Measurements from ENCODE around the gene ZBTB46.

ZBTB46 gene

GRCh38 chr20:63836458-63837344, 5.6 kb upstream of the ZBTB46 start:
- peaks cover 16% of the 10 kb centered on the region for H3K27me3 Mint-ChIP-seq
- H3K9me3 Mint-ChIP-seq: no peaks in the 10 kb centered on the region
- H3K4me3 Mint-ChIP-seq: no peak overlapping the region
- no peaks in the 10 kb centered on the region for H3K36me3 Mint-ChIP-seq
- peaks cover 5% of the 10 kb centered on the region for H3K4me1 Mint-ChIP-seq
- ATAC-seq (ENCODE audit: low read depth) (no peak), DNase-seq (ENCODE audit: low spot score in 2 of 2) (no peak)
- no peak overlapping the region for H3K27ac Mint-ChIP-seq

GRCh38 chr20:63835021-63835858, 4.2 kb upstream of the ZBTB46 start:
- no peaks in the 10 kb centered on the region for H3K9me3 Mint-ChIP-seq
- no peak overlapping the region for H3K4me3 Mint-ChIP-seq
- peaks cover under 1% of the 10 kb centered on the region for H3K4me1 Mint-ChIP-seq
- DNase-seq (ENCODE audit: low spot score in 2 of 2): no peak
- H3K27me3 Mint-ChIP-seq: peaks cover 13% of the 10 kb centered on the region
- H3K27ac Mint-ChIP-seq: no peak overlapping the region
- ATAC-seq (ENCODE audit: low read depth): no peak
- no peaks in the 10 kb centered on the region for H3K36me3 Mint-ChIP-seq

GRCh38 chr20:63834491-63834880, 3.4 kb upstream of the ZBTB46 start:
- DNase-seq (ENCODE audit: low spot score in 2 of 2) (no peak), ATAC-seq (ENCODE audit: low read depth) (no peak)
- Mint-ChIP-seq H3K36me3 (peaks cover 2% of the 10 kb centered on the region), H3K27me3 (peaks cover 19% of the 10 kb centered on the region), H3K27ac (no peak overlapping the region), H3K4me1 (peaks cover 7% of the 10 kb centered on the region), H3K9me3 (no peaks in the 10 kb centered on the region), H3K4me3 (no peak overlapping the region)

GRCh38 chr20:63833776-63834490, 2.9 kb upstream of the ZBTB46 start:
- DNase-seq (ENCODE audit: low spot score in 2 of 2): no peak
- peaks cover 2% of the 10 kb centered on the region for H3K36me3 Mint-ChIP-seq
- peaks cover 21% of the 10 kb centered on the region for H3K27me3 Mint-ChIP-seq

GRCh38 chr20:63831993-63832686, 1.1 kb upstream of the ZBTB46 start:
- H3K9me3 Mint-ChIP-seq: no peaks in the 10 kb centered on the region
- H3K27me3 Mint-ChIP-seq: peaks cover 25% of the 10 kb centered on the region
- peaks cover 2% of the 10 kb centered on the region for H3K36me3 Mint-ChIP-seq
- DNase-seq (ENCODE audit: low spot score in 2 of 2) (no peak), ATAC-seq (ENCODE audit: low read depth) (no peak)
- peaks cover 8% of the 10 kb centered on the region for H3K4me1 Mint-ChIP-seq
- H3K4me3 Mint-ChIP-seq: peak overlapping the region; percentile 59
- H3K27ac Mint-ChIP-seq: no peak overlapping the region

More at GRCh38 chr20:63833776-63834490, 2.9 kb upstream of the ZBTB46 start:
- H3K4me1 Mint-ChIP-seq: peaks cover 8% of the 10 kb centered on the region
- H3K9me3 Mint-ChIP-seq: no peaks in the 10 kb centered on the region
- no peak overlapping the region for H3K4me3 Mint-ChIP-seq
- ATAC-seq (ENCODE audit: low read depth): no peak
- H3K27ac Mint-ChIP-seq: no peak overlapping the region

- H3K4me1 Mint-ChIP-seq: peaks cover 8% of the 10 kb centered on the region
- peaks cover 2% of the 10 kb centered on the region for H3K36me3 Mint-ChIP-seq
- no peaks in the 10 kb centered on the region for H3K9me3 Mint-ChIP-seq
- no peak for ATAC-seq (ENCODE audit: low read depth)
- DNase-seq (ENCODE audit: low spot score in 2 of 2): no peak
- H3K4me3 Mint-ChIP-seq: no peak overlapping the region
- H3K27ac Mint-ChIP-seq: no peak overlapping the region
- peaks cover 27% of the 10 kb centered on the region for H3K27me3 Mint-ChIP-seq
Measured at GRCh38 chr20:63831646-63831992, 555 bp upstream of the ZBTB46 start.

- Mint-ChIP-seq H3K27ac (peak overlapping the region; percentile 56), H3K9me3 (no peaks in the 10 kb centered on the region), H3K4me1 (peaks cover 8% of the 10 kb centered on the region), H3K4me3 (peak overlapping the region; percentile 89), H3K36me3 (peaks cover 2% of the 10 kb centered on the region), H3K27me3 (peaks cover 35% of the 10 kb centered on the region)
- peak; percentile 28 for ATAC-seq (ENCODE audit: low read depth)
- no peak for DNase-seq (ENCODE audit: low spot score in 2 of 2)
Measured at GRCh38 chr20:63829945-63830835, 874 bp downstream of the ZBTB46 start.

GRCh38 chr20:63829603-63829944, 1.5 kb downstream of the ZBTB46 start:
- peak; percentile 26 for ATAC-seq (ENCODE audit: low read depth)

GRCh38 chr20:63828951-63829350, 2.1 kb downstream of the ZBTB46 start:
- H3K9me3 Mint-ChIP-seq: no peaks in the 10 kb centered on the region
- peaks cover 8% of the 10 kb centered on the region for H3K4me1 Mint-ChIP-seq
- H3K27ac Mint-ChIP-seq: no peak overlapping the region
- no peak for ATAC-seq (ENCODE audit: low read depth)
- DNase-seq (ENCODE audit: low spot score in 2 of 2): no peak
- H3K27me3 Mint-ChIP-seq: peaks cover 36% of the 10 kb centered on the region
- H3K4me3 Mint-ChIP-seq: no peak overlapping the region
- H3K36me3 Mint-ChIP-seq: peaks cover 2% of the 10 kb centered on the region

More at GRCh38 chr20:63829603-63829944, 1.5 kb downstream of the ZBTB46 start:
- H3K4me3 Mint-ChIP-seq: peak overlapping the region; percentile 89
- H3K27me3 Mint-ChIP-seq: peaks cover 36% of the 10 kb centered on the region
- DNase-seq (ENCODE audit: low spot score in 2 of 2): no peak
- H3K4me1 Mint-ChIP-seq: peaks cover 8% of the 10 kb centered on the region
- H3K9me3 Mint-ChIP-seq: no peaks in the 10 kb centered on the region
- H3K27ac Mint-ChIP-seq: peak overlapping the region; percentile 56
- H3K36me3 Mint-ChIP-seq: peaks cover 2% of the 10 kb centered on the region

- H3K4me3 Mint-ChIP-seq: no peak overlapping the region
- ATAC-seq (ENCODE audit: low read depth): no peak
- peaks cover 2% of the 10 kb centered on the region for H3K36me3 Mint-ChIP-seq
- no peak for DNase-seq (ENCODE audit: low spot score in 2 of 2)
- peaks cover 38% of the 10 kb centered on the region for H3K27me3 Mint-ChIP-seq
- H3K9me3 Mint-ChIP-seq: no peaks in the 10 kb centered on the region
- H3K4me1 Mint-ChIP-seq: peaks cover 8% of the 10 kb centered on the region
- H3K27ac Mint-ChIP-seq: no peak overlapping the region
Measured at GRCh38 chr20:63828545-63828944, 2.5 kb downstream of the ZBTB46 start.

- Mint-ChIP-seq H3K27ac (no peak overlapping the region), H3K27me3 (peaks cover 37% of the 10 kb centered on the region), H3K4me3 (no peak overlapping the region), H3K4me1 (peaks cover 8% of the 10 kb centered on the region), H3K9me3 (no peaks in the 10 kb centered on the region), H3K36me3 (peaks cover 2% of the 10 kb centered on the region)
- no peak for ATAC-seq (ENCODE audit: low read depth)
- no peak for DNase-seq (ENCODE audit: low spot score in 2 of 2)
Measured at GRCh38 chr20:63828124-63828523, 2.9 kb downstream of the ZBTB46 start.

GRCh38 chr20:63826753-63827152, 4.3 kb downstream of the ZBTB46 start:
- peaks cover 2% of the 10 kb centered on the region for H3K36me3 Mint-ChIP-seq
- H3K27me3 Mint-ChIP-seq: peaks cover 37% of the 10 kb centered on the region
- no peak for DNase-seq (ENCODE audit: low spot score in 2 of 2)
- no peak for ATAC-seq (ENCODE audit: low read depth)
- H3K27ac Mint-ChIP-seq: no peak overlapping the region
- H3K4me1 Mint-ChIP-seq: peaks cover 8% of the 10 kb centered on the region
- no peak overlapping the region for H3K4me3 Mint-ChIP-seq
- H3K9me3 Mint-ChIP-seq: no peaks in the 10 kb centered on the region

Data from memory B cell (primary cell).